Bone marrow (tissue), 2 donors: ENCODE measurements around the gene ZDHHC20.
A peak's percentile ranks its signal among the peaks of the same experiment; 100 is the strongest.

Experiments used
- DNase-seq, 2 donors: peaks; one replicate each; lab custom pipeline; 2025; lab: John Stamatoyannopoulos, UW

ZDHHC20 gene, protein sequence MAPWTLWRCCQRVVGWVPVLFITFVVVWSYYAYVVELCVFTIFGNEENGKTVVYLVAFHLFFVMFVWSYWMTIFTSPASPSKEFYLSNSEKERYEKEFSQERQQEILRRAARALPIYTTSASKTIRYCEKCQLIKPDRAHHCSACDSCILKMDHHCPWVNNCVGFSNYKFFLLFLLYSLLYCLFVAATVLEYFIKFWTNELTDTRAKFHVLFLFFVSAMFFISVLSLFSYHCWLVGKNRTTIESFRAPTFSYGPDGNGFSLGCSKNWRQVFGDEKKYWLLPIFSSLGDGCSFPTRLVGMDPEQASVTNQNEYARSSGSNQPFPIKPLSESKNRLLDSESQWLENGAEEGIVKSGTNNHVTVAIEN

DNA sequence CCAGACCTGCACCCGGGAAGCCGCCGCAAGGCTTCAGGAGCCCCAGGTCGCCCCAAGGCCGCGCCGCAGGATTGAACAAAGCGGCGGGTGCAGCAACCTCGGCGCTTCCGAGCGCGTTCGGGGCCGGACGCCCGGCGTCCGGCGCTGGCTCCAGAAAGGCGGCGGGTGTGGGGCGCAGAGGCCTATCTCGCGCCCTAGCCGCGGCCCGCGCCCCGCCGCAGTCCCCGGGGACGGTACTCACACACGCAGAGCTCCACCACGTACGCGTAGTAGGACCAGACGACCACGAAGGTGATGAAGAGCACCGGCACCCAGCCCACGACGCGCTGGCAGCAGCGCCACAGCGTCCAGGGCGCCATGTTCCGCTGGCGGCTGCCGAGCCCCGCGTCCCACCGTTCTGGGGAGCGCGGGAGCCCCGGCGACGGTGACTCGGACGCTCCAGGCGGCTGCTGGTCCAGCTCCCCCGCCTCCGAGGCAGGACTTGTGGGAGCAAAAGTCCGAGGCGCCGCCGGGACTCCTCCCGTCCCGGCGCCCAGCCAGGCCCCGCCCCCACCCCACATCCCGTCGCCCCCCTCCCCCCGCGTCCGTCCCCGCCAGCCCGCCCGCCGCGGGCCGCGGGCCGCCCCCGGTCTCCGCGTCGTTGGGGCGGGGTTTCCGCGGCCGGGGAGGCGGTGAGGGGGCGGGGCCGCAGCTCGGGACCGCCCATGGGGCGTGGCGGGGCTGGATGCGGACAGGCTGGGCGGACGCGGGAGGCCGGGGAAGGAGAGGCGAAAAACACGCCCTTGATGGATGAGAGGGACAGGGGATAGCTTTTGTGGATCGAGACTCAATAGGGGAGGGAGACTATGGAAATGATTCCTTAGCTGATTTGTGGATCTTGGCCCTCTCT, at the start of gene ZDHHC20:
Gene ZDHHC20 (minus strand): TSS at position 491 of the 889 bp plus-strand sequence. CDS start 132 bp downstream, at position 359.
- DNase-seq: peak; percentile 57 to 79

DNA sequence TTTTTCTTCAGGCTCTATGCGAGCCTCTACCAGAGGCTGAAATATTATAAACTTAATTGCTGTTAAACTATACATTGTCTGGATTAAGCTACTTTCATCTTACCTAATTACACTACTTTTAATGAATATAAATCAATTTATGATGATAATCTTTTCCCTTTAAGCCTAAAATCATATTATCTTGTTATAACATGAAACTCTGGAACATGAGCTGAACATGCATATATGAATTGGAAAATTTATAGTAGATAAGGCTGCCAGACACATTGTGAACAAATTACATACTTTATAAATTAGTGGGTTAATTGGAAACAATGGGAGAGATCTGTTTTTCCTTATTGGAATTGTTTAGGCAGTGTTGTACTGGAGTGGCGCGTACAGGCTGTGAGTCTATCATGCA, 45.3 kb upstream of the ZDHHC20 start:
- no peak for DNase-seq

DNA sequence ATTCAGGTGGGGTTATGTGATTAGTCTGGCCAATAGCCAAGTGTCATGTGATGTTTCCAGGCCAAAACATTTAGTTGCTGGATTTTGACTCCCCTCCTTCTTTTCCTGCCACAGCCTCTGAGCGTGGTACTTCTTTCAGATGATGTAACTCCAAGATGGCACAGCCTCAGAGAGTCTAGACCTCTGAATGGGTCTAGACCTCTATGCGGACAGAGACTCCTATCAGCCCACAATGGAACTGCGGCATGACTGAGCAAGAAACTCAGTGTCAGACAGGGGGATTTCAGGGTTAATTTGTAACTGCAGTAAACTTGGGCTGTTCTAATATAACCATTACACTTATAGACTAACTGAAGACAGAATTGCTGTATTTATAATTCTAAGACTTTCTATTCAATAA, 42.6 kb upstream of the ZDHHC20 start:
- no peak for DNase-seq

DNA sequence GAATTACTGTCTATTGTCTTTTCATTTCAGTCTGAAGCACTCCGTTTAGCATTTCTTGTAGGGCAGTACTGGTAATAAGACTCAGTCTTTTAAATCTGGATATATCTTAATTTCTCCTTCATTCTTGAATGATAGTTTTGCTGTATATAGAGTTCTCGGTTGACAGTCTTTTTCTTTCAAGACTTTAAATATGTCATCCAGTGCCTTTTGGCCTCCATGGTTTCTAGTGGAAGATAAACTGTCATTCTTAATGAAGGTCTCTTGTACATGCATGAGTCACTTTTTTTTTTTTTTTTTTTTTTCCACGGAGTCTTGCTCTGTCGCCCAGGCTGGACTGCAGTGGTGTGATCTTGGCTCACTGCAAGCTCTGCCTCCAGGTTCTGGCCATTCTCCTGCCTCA, 27.2 kb upstream of the ZDHHC20 start:
- no peak for DNase-seq

DNA sequence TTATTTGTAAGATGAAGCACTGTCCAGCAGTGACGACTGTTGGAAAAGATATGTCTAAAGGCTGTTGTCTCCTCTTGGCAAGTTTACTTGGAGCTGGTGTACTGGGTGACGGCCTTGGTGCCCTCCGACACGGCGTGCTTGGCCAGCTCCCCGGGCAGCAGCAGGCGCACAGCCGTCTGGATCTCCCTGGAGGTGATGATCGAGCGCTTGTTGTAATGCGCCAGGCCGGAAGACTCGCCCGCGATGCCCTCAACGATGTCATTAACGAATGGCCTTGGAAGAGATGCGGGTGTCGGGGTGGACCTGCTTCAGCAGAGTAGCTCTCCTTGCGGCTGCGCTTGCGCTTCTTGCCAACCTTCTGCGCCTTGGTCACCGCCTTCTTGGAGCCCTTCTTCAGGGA, 24.6 kb upstream of the ZDHHC20 start:
- DNase-seq: no peak

DNA sequence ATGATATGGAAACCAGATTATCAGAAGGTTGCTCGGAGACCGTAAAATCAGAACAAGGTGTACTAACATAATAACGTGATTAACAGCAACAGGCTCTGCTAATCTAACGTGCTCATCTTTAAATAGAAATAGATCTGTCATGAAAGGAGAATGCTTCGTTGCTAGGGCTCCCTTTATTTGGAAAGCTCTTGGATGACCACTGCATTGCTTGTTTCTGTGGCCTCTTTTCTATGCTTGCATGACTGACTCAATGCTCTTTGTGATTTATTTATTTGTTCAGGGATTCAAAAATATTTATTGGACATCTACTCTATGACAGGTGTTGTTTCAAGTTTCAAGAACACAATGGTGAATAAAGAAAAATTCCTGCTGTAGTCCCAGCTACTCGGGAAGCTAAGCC, 22.3 kb upstream of the ZDHHC20 start:
- no peak for DNase-seq

DNA sequence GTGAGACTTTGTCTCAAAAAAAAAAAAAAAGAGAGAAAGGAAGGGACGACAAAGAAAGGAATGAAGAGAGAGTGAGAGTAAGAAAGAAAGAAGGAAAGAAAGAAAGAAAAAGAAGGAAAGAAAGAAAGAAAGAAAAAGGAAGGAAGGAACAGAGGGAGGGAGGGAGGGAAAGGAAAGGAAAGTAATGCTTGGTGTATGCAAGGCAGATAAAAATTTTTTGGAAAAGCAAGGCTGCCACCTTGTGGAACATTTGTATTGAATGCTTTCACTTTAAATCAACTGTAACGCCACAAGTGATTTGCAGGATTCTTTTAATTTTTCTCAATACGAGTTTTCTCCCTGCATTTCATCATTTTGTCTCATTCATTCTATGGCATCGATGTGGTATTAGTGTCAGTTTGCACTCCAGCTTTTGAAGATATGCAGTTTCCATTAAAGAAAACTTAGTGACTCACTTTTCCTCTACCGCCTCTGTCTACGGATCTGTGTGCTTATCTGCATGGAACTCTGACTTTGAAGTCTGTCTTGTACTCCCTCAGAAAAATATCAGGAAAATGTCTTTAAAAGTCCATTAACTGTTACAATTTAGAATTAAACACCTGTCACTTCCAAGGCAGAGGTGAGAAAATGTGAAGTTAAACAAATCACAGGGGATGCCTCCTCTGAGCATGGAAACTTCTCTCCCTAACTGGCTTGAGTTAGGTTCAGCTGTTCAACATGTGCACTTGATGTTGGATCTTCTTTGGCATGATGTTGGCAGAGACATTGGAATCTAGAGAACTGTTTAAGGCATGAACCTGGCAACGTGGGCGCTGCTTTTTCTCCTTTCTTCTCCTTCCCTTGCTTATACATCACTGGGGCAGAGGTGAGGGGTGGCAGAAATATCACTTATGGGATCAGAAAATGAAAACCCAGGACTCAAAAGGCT, 20.0 kb upstream of the ZDHHC20 start:
- DNase-seq: peak in 1 of 2 donors; percentile 43

DNA sequence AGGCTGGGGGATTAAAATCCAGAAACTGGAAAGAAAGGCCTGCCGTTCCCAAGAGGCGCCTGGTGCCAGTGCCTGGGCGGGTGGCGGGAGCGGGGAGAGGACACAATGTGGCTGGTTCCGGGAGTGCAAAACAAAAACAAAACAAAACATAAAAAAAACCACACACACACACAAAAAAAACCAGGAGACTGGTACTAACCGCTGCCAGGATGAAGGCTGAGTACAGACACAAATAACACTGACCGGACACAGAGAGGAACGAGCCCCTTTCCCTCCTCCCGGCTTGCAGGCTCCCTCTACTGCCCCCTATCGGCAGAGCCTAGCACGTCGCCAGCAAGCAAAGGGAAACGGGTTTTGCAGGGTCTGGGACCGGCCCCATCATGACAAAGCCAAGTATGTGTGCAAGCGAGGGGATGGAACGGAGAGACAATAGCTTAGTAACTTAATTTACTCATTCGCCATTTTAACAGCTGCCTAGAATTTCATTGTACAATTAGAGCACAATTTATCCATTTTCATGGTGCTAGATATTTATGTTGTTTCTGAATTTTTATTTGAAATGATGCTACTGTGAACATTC, 17.9 kb upstream of the ZDHHC20 start:
- peak; percentile 38 to 83 for DNase-seq

DNA sequence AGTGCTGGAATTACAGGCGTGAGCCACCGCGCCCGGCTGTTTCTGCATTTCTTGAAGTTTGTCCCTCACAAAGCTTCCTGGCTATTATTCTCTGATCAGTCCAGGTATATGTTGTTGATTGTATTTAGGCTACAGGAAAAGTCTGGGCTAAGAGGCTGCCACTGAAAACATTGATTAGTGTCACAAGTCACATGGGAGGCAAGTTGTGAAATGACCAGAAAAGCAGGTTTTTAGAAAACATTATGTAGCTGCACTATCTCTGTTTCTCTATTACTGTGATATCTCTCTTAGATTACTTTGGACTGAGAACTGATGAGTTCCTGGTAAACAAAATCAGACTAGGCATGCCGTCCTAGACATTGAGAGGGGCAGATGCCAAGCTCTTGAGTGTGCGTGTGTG, 16.0 kb upstream of the ZDHHC20 start:
- DNase-seq: no peak

DNA sequence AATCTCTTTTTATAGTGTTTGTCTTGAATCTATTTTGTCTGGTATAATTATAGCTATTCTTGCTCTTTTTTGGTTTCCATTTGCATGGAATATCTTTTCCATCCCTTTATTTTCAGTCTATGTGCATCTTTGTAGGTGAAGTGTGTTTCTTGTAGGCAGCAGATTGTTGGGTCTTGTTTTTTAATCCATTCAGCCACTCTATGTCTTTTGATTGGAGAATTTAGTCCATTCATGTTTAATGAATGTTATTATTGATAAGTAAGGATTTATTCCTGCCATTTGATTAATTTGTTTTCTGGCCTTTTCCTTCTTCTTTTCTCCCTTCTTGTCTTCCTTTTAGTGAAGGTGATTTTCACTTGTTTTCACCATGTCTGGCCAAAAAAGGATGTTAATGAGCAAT, 11.7 kb upstream of the ZDHHC20 start:
- DNase-seq: no peak

DNA sequence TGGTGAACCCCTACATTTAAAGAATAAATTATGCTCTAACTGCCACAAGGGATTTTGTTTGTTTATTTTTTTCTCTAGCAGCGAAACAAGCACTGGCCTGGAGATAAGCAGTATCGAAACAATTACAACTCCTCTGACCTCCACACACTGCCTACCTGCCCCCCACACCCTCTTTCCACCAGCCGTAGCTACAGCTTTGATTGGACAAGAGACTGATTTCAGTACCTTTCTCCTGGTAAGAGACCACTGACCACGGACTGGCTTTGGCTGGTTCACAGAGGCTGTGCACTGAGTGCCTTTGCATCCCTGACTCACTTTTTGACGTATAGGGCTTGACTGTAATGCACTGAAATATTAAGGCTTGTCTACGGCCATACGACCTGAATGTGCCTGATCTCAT, 7.4 kb upstream of the ZDHHC20 start:
- DNase-seq: no peak

DNA sequence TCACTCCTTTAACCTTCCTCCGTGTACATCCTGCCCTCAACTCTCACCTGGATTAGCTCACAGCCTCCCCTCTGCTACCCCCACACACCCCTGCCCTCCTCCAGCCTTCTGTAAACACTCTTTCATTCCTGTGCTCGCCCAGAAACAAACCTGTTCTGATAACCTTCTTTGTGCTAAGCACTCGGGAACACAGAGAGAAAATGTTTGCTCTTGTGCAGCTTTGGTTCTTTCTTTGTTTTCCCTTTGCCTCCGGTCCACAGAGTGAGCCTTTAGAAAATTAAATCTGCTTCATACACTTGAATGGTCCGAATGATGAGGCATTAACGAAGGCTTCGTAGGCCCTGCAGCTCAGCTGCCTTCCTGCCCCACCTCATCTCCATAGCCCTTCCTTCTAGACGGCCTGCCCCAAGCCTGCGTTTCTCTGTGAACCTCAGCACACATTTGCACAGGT, 6.6 kb upstream of the ZDHHC20 start:
- no peak for DNase-seq

DNA sequence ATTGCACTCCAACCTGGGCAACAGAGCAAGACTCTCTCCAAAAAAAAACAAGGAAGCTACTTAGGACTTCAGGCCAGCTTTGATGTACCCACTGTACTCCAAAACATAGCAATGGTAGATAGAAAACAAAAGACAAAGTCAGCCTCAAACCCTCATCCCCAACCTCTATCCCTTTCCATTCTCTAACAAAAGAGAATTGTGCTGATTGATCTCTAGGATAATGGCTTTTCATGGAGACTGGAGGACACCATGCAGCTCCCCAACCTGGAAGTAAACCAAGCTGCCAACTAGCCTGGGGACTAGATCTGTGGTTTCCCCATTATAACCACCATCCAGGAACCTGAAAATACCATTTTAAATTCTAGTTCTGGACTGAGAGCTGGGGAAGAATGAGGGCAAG, 4.3 kb upstream of the ZDHHC20 start:
- no peak for DNase-seq

DNA sequence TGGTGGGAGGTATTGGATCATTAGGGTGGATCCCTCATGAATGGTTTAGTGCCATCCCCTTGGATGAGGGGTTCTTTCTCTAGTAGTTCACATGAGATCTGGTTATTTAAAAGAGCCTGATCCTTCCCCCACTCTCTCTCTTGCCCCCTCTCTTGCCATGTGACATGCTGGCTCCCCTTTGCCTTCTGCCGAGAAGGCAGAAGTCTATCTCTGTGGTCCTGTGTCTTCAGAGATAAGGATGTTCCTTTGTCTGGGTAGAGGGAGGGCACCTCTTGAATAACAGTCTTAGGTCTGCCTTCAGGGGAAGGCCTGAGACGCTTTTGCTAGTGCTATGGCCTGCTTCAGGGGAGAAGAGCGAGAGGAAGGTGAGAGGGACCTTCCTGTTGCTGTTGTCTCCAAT, 2.0 kb upstream of the ZDHHC20 start:
- DNase-seq: no peak

DNA sequence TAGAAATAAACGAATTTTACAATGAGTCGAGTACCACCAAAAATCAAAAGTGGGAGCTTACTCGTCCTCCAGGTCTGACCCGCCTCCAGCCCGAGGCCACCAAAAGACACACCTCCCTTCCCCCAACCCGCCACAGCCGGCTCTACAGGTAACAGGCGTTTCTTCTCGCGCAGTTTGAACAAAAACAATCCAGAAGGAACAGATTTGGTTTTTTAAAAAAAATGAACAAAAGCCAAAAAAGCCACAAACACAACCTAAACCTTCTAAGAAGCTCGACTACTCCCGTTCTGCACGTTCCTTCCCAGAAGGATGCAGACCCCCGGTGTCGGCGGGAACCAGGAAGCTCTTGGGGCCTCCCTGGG, 671 bp downstream of the ZDHHC20 start:
- no peak for DNase-seq

DNA sequence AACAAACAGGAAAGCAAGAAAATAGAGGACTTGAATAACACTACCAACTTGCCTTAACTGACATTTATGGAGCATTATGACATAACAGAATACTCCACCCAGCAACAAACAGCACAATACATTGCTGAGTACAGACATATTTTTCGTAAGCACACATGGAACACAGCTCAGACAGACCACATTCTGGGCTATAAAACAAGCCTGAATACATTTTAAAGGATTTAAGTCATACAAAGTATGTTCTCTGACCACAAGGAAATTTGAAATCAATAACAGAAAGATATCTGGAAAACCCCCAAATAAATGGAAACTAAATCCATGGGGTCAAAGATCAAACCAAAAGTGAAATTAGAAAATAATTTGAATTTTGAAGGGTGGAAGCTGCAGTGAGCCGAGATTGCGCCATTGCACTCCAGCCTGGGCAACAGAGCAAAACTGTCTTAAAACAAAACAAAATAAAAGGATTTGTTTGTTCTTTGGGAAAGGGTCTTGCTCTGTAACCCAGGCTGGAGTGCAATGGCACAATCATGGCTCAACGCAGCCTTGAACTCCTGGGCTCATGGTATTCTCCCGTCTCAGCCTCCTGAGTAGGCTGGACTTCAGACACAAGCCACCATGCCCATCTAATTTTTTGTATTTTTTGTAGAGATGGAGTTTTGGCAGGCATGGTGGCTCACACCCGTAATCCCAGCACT, 5.6 kb downstream of the ZDHHC20 start:
- DNase-seq: no peak

DNA sequence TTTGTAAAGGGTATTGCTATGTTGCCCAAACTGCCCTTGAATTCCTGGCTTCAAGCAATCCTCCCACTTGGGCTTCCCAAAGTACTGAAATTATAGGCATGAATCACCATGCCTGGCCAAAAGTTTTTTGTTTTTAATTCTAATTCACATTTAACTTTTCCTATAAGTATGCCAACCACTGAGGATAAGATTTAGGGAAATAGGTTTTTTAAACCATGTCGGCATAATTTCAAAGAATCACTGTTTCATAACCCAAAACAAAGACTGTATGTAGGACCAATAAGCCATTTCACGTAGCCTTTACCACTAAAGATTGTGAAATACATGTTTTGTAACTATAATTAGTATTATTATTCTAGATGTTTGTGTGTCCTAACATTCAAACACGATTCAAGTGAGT, 8.2 kb downstream of the ZDHHC20 start:
- DNase-seq: no peak

DNA sequence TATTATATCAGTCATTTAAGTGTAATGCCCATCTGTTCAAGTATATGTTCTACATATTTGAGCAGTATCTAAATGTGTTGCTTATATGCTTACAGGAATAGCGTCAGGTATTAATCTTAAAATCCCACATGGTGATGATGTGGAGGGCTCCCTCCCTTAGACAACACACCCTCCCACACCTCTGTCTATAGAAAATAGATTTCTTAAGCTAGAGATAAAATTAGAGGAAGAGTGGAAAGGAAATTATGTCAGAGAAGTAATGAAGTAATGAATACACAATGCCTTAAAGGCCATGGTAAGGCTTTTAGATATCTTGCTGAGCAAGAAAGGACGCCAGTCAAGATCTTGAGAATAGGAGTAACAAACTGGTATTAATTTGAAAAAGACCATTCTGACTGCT, 12.4 kb downstream of the ZDHHC20 start:
- no peak for DNase-seq

DNA sequence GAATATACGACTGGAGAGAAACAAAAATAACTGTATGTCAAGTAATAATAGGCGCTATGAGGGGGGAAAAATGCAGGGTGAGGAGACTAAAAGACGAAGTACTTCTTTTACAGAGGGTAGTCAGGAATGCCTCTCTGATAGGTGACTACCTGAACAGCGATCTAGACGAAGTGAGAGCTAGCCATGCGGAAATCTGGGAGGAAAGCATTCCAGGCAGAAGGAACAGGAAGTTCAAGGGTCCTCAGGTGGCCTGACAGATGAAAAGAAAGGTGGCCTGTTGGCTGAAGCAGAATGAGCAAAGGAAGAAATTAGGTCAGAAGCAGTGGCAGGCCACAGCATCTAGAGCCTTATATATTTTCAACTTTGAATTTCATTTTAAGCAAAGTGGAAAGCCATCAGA, 13.3 kb downstream of the ZDHHC20 start:
- DNase-seq: no peak

DNA sequence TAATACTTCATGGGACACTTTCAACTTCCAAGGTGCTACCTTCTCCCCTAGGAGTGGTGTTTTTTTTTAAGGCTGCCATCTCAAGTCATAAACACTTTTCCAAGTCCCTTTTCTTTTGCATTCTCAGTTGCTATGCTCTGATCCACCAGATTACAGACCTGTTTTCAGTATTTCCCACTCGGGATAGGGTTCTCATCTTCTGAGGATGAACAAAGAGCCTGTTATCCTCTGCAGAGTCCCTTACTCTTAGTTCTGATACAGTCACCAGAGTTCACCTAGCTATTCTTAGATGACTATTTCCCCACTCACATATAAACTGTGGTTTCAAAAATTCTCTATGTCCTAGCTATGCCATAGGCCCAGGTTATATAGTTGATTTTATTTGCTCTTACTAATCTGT, 15.9 kb downstream of the ZDHHC20 start:
- DNase-seq: no peak

DNA sequence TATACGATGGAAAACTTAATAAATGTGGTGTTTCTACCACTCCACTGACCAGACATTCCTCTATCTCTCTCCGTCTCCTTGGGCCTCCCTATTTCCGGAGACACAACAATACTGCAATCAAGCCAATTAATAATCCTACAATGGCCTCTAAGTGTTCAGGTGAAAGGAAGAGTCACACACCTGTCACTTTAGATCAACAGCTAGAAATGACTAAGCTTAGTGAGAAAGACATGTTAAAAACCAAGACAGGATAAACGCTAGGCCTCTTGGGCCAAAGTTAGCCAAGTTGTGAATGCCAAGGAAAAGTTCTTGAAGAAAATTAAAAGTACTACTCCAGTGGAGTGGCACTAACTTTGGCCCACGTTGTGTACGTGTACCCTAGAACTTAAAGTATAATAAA, 22.5 kb downstream of the ZDHHC20 start:
- DNase-seq: no peak
